Mammary epithelial cell (primary cell): ENCODE data around the gene BICDL2.

Experiments
- CTCF ChIP-seq, 2 donors: IDR thresholded peaks in 1 of 2; conservative IDR thresholded peaks in 1 of 2; 2 replicates each; pipeline ENCODE4 v1.5.1; 2011 to 2012; ENCODE audit warnings: inconsistent platforms in 2 of 2, low read length in 2 of 2, mild to moderate bottlenecking in 2 of 2, control low read depth in 1 of 2, low read depth in 1 of 2; ENCODE audit not compliant: insufficient read depth in 1 of 2; ENCODE audit errors: extremely low read depth in 1 of 2
- EZH2 ChIP-seq: IDR thresholded peaks from 2 replicates; pipeline ENCODE4 v1.6.1; 2012; ENCODE audit warnings: low read length, inconsistent platforms, borderline replicate concordance

- TF ChIP-seq CTCF (conservative IDR thresholded peaks at IDR 0.05 in 1 of 2, IDR thresholded peaks at IDR 0.05 in 1 of 2; ENCODE audit: extremely low read depth in 1 of 2, insufficient read depth in 1 of 2, low read depth in 1 of 2, low read length in 2 of 2): no peak
- TF ChIP-seq EZH2: no peak
Observed at GRCh38 chr16:2987286-2987685, 49.5 kb downstream of the BICDL2 start.
